Measurements from ENCODE around the gene CD1D.

DNA sequence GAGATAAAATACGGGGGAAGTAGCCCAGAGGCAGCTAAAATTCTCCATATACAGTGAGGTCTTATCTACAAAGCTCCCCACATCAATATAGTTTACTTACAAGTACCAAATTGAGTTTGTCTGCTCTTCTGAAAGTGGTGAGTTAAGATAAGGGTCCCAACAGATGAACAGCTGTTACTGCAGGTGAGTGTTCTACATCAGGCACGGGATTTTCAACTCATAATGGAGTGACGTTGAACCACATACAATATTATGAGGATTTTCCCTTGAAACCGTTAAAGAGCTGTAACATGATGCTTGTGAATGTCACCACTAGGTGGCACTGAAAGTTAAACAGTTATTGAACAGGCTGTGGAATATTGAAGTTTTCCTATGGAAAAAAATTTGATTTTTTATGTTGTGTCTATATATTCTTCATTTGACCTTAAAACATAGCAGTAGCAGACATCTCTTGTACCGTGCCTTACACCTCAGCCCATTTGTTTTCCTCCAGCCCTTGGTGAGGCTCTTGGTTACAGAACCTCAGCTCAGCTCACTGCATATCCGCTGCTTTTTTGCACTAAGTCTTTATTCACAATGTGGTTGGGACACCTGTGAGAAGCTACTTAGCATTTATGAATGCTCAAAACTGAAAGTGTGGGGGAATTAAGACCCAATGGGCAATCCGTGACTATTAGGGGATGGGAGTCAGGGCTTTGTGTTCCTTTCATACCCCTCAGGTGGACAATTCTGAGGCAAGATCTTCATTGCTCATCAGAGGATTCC is 23.2 kb downstream of the CD1D start:
- TF ChIP-seq, protein P1, sequence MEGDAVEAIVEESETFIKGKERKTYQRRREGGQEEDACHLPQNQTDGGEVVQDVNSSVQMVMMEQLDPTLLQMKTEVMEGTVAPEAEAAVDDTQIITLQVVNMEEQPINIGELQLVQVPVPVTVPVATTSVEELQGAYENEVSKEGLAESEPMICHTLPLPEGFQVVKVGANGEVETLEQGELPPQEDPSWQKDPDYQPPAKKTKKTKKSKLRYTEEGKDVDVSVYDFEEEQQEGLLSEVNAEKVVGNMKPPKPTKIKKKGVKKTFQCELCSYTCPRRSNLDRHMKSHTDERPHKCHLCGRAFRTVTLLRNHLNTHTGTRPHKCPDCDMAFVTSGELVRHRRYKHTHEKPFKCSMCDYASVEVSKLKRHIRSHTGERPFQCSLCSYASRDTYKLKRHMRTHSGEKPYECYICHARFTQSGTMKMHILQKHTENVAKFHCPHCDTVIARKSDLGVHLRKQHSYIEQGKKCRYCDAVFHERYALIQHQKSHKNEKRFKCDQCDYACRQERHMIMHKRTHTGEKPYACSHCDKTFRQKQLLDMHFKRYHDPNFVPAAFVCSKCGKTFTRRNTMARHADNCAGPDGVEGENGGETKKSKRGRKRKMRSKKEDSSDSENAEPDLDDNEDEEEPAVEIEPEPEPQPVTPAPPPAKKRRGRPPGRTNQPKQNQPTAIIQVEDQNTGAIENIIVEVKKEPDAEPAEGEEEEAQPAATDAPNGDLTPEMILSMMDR (IDR thresholded peaks at IDR 0.05): peak; percentile 53 to 79 (median 66)
- TF ChIP-seq POLR2A (IDR thresholded peaks at IDR 0.05): no peak
- no peak for TF ChIP-seq POLR2AphosphoS5 (IDR thresholded peaks at IDR 0.05; ENCODE audit: insufficient read depth in 1 of 2, low read depth in 1 of 2)
